ENCODE results near the gene LINS1.
A peak's percentile ranks its signal among the peaks of the same experiment; 100 is the strongest.
"Not testable (repeated sequence)": the region's sequence is repeated elsewhere in the genome, so short reads cannot be mapped to it uniquely, and the experiment has no call there.

LINS1 gene

DNA sequence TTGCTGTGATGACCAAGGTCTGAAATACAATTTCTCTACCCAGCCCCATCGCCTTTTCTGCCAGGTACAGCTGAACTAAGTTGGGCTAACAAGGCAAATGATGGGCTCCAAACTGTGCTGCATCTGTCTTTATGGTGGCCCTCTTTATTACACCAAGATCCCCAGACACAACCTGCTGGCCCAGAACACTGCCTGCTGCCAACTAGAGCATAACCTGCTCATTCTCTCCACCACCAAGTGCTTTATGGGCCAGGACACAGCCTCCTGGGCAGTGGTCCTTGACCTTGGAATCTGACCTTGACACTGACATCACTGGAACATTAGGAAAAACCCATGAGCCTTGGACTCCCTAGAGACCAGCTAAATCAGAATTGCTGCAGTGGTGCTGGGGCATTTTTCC lies 3.3 kb downstream of the LINS1 start:
- no peak for DNase-seq

DNA sequence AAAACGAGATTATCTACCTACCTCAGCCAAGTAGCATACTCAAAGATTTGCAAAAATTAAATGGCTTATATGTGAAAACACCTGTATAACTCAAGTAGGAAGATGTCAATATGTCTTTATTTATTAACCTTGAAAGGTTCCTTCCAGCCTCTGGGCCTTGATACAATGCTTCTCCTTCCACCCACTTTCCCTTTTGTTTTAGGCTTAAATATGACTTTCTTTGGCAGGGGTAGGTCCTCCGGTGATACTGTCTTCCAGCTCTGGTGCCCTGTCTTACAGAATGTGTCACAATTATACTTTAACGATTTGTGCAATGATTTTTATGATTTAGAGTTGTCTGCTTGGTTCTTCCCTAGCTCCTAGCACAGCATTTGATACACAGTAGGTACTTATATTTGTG lies 4.1 kb downstream of the LINS1 start:
- DNase-seq = no peak

DNA sequence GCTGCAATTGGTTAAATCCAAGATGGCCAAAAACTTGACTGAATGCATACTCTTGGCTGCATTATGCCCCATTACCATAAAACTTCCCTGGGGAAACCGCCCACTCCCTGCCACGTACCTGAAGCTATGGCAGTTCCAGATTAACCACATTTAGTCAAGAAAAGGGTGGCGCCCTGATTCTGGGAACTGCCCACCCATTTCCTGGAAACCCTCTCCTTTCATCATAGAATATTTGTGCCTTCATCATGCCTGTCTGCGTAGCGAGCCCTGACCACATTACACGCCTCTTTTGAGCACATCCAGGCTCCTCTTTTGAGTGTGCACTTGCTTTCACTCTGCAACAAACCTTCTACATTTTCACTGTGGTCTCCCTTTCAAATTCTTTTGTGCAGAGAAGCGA lies 5.2 kb downstream of the LINS1 start:
- DNase-seq = no peak

DNA sequence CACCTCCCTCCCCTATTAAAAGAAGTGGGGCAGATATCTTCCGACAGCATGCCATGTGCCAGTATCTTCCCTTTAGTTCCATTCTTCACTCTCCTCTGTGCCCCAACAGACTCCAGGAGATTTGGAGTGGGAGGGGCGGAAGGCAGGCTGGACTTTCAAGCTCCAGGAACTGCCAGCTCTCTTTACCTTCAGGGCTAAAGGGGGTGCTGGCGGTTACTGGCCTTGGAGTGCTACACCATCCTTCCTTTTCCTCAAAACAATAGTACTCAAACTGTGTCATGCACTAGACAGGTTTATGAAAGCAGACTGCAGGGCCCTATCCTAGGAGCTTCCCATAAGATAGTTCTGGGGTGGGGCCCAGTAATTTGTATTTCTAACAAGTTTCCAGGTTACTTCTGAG lies 6.0 kb downstream of the LINS1 start:
- no peak for DNase-seq

DNA sequence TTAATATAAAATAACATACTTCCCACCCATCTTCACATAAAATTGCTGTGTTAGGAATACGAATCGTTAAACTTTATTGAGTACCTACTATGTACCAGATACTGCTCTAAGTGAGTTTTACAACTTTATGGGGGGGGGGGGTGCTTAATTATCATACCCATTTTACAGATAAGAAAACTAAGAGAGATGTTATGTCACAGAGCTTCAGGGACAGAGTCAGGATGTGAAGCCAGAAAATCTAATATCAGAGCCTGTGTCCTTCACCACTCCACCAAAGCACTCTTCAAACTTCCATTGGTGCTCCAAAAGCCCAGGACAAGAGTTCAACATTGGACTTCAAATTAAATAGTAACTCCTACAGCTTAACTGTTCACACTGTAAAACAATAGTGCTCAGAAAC lies 8.6 kb downstream of the LINS1 start:
- no peak for DNase-seq

DNA sequence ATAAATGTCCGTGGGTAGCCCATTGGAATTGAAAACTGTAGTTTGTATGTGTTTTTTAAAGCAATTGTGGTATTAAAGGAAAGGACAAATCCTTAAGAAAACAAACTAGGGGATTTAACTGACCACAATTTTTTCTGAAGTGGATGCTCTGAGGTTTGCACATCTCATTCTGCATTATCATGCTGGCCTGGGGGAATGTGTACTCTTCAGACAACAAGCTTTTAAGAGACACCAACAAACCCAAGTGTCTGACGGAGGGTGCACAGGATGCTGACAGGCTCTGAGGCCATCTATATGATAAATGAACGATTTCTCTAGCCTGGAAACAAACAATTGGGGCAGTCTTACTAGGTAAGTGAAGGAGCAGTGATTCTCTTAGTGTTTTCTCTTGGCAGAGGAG lies 9.1 kb downstream of the LINS1 start:
- DNase-seq = peak; percentile 6

DNA sequence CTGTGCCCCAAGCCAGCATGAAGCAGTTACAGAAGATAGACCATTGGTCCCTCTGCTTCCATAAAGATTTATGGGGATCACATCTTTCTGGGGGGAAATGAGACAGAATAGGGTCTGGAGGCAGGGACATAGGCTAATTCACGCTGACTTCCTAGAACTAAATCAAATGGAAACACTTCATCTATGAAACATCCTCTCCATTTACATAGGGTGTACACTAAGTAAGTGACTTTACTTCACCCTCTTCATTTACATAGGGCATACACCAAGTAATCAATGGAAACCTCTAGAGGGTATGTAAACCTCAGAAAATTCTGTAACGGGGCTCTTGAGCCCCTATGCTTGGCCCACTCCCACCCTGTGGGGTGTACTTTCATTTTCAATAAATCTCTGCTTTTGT lies 10.1 kb downstream of the LINS1 start:
- no peak for DNase-seq

DNA sequence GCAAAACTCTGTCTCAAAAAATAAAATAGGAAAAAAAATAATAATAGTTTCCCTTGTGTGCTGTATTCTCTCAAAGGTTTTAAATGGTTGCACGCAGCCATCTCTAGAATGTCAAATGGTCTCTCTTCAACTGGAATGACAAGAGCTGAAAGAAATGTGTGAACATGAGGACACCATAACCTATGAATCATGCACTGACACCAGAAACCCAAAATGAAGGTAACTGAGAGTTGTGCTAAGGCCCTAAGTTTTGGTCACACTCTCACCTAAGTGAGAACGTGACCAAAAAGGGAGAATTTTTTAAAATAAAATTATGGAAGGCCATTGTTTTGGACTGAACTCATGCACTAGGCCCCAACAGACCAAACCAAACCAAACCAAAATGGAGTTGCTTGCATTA lies 10.8 kb downstream of the LINS1 start:
- not testable (repeated sequence) for DNase-seq

DNA sequence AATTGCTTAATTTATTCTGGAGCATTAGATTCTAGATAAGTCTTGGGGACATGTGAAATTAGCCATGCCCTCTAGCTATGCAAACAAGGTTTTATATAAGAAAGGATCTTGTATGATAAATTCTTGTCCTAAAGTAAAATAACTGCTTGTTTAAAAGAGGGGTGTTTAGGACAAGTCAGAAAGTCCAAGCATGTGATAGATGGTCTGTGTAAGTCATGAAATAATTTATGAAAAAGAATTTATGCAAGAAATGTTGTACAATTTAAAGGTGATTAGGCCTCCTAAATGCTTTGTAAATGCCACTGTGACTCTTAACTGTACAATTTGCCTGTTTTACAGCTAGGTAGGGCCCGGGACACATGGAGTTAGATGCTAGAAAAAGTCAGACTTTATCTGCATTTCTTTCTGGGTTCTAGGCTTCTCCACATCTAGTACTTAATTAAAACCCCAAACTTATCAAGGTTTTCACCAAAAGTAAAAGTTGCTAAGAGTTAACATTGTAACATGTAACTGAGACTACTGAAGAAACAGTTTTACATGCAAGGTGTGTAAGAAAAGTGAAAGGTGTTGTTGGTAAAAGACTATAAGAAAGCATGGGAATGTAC lies 13.2 kb downstream of the LINS1 start:
- no peak for DNase-seq

DNA sequence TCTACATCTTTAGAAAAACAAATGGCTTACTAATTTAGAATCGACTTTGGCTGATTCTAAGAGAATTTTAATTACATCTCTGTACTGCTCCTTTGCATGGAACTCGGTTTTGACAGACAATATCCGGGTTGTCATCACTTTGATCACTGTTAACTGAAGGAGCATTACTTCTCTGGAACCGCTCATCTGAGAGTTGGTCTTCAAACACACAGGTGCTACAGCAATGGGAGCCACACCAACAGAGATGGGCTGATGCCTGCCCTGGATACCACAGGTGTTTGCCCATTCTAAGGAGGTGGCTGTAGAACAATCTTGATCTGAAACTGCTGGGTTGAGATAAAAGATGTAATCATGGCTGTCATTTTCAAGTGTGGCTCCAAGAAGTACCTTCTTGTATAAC lies 21.6 kb downstream of the LINS1 start:
- no peak for DNase-seq

DNA sequence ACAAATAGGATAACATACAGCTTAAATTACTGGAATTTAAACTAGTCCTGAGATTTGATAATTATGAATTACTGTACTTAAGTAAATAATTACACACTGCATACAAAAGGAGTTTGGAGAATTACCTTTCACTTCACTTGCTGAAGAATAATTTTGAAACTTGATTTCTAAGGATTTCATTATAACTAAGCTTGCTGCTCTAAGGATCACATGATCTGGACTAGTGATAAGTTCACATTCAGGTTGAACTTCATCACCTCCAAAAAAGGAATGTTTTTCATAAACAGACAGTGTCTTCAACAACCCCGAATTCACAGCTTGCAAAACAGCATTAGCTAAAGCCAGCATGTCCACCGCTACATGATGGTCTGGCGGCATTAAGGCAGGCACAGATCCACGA lies 28.5 kb downstream of the LINS1 start:
- no peak for DNase-seq

DNA sequence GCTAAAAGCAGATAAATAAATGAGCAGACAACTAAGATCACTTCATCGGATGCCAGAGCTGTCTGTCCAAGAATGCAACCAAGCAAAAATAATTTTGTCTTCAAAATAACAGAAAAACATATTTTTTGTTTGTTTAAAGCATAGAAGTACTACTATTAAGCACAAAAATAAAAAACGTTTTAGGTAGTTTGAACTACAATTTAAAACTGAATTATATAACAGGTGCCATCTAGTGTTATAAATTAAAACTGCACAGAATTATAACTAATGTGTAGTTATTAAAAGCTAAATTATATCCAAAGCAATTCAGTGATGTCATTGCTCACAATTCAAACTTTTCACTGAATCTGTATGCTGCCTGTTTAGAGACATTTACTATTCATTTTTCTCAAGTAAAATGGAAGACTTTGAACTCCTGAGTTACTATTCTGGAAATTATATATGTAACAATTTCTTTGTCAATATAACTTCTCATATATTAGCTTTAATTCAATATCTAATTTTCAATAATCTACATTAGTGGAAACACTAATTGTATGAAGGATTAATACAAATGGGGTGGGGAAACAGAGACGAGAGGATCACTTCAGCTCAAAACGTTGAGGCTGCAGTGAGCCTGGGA lies 29.5 kb downstream of the LINS1 start:
- DNase-seq = no peak

DNA sequence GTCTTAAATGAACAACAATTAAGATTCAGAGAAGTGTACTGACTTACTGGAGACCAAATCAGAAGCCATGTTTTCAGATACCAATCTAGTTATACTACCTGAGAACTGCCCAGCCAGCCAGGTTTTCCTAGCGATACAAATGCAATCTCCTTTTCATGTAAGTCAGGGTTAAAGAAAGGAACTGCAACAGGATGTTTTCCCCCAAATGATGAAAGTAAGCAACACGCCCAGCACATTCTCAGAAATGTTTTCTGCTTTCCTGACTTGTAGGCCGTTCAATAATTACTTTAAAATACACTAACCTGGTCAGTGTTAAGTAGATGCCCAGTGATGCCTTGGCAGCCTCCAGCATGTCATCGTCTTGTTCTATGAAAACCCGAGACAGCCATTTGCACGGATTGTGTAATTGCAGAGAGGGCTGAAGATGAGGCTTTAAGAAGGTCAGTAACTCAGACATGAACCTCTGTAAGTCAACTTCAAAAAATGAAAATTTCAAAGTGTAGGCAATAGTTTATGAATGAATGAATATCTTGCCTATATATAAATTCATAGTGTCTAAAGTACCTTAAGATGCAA lies 30.3 kb downstream of the LINS1 start:
- no peak for DNase-seq

DNA sequence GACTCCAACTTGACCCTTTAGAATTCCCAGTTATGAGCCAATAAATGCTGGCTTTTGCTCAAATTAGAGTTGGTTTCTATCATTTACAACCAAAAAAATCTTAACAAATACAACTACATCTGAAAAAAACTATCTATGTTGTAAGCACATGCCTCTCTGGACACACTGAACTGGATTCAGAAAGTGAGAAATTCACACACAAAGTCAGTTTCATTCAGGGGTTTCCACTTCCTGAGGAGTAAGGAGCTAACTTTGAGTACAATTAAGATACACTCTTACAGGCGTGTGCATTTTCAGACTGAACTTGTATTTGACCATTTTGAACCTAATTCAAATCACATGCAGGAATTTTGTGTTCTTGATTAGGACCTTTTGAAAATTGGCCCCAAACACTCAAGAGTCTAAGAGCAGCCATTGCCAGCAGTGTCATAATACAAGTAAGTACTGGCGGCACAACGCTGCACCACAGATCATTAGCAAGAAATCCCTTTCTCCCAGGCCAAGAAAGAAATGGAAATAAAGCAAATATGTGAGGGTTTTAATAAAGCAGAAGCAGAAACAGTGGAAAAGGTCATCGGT lies 31.2 kb downstream of the LINS1 start:
- DNase-seq = no peak

DNA sequence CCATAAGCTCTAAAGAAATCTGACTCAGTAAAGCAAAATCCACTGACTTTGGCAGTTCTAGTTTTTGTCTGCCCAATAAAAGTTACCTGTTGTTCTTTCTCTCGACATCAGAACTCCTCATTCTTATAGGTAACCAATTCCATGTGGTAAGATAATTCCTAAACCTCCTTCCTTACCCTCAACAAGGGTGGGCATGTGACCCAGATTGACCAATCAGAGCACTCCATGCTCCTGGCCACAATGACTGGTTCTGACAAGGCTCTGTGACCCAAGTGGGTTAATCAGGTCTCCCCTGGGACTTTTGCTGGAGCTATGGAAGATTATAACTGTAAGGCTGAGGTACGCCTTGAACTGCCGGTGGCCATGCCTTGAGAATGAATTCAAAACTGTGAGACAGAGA lies 31.7 kb downstream of the LINS1 start:
- no peak for DNase-seq

DNA sequence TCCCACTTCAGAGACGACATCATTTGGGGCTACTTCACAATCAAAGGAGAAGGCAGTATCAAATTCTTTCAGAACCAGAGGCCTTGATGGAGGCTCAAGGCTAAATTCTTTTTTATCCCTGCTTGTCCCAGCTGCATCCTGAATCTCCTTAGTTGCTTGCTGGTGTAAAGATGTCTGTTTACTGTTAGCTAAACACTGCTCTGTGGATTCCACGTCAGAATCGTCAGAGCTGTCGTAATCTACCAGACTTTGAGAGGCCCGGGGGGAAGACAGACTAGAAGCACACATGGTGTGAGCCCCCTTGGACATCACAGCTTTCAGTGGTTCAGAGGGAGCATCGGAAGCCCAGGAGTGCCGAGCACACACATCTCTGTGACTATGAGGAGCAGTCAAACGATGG lies 32.6 kb downstream of the LINS1 start:
- DNase-seq = no peak

DNA sequence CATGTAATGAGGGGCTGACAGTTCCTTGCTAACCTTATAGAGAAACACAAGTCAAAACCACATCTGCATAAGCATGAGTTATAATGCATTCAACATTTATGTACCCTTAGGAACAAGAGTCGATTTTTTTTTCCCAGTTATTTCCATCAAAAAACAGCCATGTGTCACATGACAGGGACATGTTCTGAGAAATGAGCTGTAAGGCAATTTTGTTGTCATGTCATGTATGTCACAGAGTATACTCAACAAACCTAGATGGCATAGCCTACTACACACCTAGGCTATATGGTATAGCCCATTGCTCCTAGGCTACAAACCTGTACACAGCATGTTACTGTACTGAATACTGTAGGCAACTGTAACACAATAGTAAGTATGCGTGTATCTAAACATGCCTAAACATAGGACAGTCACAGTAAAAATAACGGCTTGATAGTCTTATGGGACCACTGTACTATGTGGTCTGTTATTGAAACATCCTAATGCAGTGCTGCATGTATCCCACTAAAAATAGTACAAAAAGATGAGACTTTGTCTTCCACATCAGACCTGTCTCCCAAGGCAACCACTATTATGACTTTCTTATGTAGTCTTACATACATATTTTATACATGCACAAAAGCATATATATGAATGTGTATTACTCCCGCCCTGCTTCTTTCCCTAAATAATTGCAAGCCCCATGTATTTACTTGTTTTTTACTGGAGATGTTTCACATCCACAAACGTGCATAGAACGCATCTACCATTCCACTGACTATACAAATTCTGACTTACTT lies 34.9 kb downstream of the LINS1 start:
- DNase-seq = no peak

DNA sequence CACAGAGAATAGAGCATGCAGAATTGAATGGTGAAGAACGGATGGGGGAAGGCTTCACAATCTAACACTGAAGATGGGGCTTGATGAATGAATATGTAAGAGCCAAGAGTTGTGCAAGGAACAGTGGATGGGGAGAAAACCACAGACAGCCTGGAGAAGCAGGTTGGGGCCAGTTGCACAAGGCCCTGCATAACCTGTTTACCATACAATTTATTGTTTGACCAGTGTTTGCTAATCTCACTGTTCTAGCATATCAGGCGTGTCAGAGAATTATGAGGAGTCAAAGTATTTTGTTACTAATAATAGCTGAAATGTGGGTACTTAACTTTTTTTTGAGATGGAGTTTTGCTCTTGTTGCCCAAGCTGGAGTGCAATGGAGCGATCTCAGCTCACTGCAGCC lies 36.4 kb downstream of the LINS1 start:
- no peak for DNase-seq

DNA sequence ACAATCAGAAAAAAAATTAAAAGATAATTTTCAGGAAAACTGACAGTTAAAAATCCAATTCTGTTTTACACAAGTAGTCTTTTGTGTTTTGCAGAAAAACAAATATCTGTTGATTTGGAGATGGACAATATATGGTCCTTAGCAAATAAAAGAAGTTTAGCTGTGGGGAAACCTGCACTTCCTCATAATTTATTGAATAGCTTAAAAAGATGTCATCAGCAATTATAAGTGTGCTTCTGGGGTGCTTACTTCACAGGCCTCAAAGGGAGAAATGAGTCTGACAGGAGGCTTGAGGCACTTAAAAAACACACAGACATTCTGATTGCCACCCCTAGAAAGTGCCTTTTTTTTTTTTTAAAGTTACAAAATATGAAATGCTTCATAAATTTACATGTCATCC lies 41.7 kb downstream of the LINS1 start:
- no peak for DNase-seq

DNA sequence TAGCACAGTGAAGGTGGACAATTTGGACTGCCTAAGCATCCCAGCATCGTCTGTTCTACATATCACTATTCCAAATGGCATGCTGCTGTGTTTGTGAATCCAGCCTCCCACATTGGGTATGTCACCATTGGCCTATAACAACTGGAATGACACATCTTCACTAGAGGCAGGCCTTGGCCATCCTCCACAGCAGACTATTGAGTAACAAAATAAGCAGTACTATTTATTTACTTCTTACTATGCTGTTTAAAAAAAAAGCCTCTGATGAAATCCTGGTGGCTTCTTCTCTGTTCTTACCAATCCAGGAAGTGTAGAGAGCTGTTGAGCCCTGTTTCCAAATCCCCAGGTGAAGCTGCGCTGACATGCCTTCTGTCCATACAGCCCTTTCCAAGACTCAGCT lies 42.7 kb downstream of the LINS1 start:
- no peak for DNase-seq

DNA sequence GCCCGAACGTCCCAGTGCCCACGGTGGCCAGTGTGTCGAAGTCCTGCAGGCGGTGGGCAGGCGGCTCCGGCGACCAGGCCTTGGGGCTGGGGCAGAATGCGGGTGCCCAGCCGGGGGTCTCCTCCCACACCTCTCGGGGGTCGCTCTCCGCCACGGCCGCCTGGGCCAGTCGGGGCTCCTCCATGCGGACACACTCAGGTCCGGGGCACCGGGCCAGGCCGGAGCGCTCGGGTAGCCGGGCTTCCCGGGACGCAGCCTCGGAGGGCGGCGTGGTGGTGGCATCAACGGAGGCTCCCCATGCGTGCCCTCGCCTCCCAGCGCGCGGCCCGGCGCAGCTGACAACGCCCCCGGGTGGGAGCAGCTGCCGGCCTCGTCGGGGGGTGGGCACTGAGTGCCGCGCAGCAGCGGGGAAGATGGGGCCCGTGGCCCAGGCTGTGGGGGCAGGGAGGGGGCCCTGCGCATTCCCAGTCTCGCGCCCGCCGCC lies 43.2 kb downstream of the LINS1 start:
- DNase-seq = no peak

DNA sequence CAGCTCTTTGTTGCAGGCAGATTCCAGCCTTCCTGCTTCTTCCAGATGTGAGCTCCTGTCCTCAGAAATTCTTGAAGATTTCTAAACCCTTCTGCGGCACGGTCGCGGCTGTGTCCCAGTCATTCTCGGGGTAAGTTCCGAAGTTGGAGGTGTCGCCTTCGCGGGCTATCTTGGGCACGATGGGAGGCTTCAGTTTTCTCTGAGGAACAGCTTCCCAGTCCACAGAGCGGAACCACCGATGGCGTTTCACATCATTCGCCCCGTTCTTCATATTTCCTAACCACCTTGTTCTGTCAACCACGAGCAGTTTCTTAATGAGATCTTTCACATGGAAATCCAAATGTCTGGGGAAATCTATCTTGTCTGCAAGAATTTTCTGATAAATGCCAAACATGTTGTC lies 48.5 kb downstream of the LINS1 start:
- no peak for DNase-seq

DNA sequence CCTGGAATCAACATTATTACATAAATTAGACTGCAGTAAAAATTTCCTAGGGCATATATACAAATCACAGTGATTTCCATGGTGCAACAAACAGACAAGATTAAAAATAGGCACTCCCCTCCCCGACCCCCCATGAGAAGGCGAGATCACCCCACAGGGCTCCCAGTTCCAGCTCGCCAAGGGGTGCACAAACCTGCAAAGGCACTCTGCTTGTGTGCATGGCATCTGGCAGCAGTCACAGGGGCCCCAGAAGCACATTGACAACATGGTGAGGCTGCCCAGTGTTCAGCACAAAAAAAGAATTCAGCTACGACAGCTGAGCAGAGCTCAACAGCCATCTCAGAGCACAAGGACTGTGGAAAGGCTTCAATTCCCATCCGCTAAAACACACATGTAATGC lies 54.0 kb downstream of the LINS1 start:
- DNase-seq = no peak

DNA sequence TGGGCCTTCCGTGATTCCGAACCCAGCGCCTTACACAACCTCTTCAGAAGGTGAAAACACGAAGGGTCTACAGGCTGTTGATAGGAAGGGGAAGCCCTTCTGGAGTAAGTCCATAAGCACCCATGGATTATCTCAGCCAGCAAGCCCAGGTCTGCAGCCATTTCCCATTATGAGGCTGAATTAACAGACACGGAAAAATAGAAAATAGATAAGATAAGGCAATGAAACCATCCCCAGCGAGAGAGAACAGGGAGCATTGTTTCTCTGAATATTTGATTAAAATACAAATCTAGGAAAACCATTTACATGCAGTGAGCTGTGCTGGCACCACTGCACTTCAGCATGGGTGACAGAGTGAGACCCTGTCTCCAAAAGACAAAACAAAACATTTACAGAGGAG lies 57.0 kb downstream of the LINS1 start:
- no peak for DNase-seq
